ENCODE data around the gene RDH16.
"Not testable (repeated sequence)": the region's sequence is repeated elsewhere in the genome, so short reads cannot be mapped to it uniquely, and the experiment has no call there.

Gene RDH16

GRCh38 chr12:56988207-56988739 lies 30.9 kb upstream of the RDH16 start:
- FAIRE-seq: no peak

GRCh38 chr12:56987551-56988053 lies 30.2 kb upstream of the RDH16 start:
- no peak for FAIRE-seq

GRCh38 chr12:56987011-56987410 lies 29.6 kb upstream of the RDH16 start:
- FAIRE-seq: no peak

- not testable (repeated sequence) for FAIRE-seq
Observed at GRCh38 chr12:56985714-56986113, 28.3 kb upstream of the RDH16 start.

- no peak for FAIRE-seq
Observed at GRCh38 chr12:56983386-56983785, 26.0 kb upstream of the RDH16 start.

GRCh38 chr12:56982578-56983236 lies 25.3 kb upstream of the RDH16 start:
- FAIRE-seq: not testable (repeated sequence)

- no peak for FAIRE-seq
Observed at GRCh38 chr12:56980941-56981530, 23.6 kb upstream of the RDH16 start.

GRCh38 chr12:56980268-56980667 lies 22.9 kb upstream of the RDH16 start:
- no peak for FAIRE-seq

GRCh38 chr12:56979628-56980027 lies 22.2 kb upstream of the RDH16 start:
- FAIRE-seq: no peak

GRCh38 chr12:56978397-56979138 lies 21.2 kb upstream of the RDH16 start:
- no peak for FAIRE-seq

- FAIRE-seq: not testable (repeated sequence)
Observed at GRCh38 chr12:56977361-56977760, 20.0 kb upstream of the RDH16 start.

GRCh38 chr12:56974224-56974623 lies 16.8 kb upstream of the RDH16 start:
- not testable (repeated sequence) for FAIRE-seq

- not testable (repeated sequence) for FAIRE-seq
Observed at GRCh38 chr12:56968910-56969309, 11.5 kb upstream of the RDH16 start.

- not testable (repeated sequence) for FAIRE-seq
Observed at GRCh38 chr12:56965997-56966642, 8.7 kb upstream of the RDH16 start.

GRCh38 chr12:56965124-56965523 lies 7.7 kb upstream of the RDH16 start:
- FAIRE-seq: not testable (repeated sequence)

GRCh38 chr12:56963557-56963956 lies 6.1 kb upstream of the RDH16 start:
- FAIRE-seq: not testable (repeated sequence)

GRCh38 chr12:56962247-56962646 lies 4.8 kb upstream of the RDH16 start:
- FAIRE-seq: not testable (repeated sequence)

GRCh38 chr12:56958422-56958821 lies 1.0 kb upstream of the RDH16 start:
- FAIRE-seq: no peak

GRCh38 chr12:56955631-56956256 lies 1.7 kb downstream of the RDH16 start:
- FAIRE-seq: no peak

- no peak for FAIRE-seq
Observed at GRCh38 chr12:56954958-56955355, 2.5 kb downstream of the RDH16 start.

GRCh38 chr12:56954057-56954957 lies 3.1 kb downstream of the RDH16 start:
- FAIRE-seq: no peak
